ENCODE results near the gene S100A12. TPM values are rescaled to one million over a fixed set of nuclear protein-coding genes. Genes with fewer than 3 reads are reported as not detected.

Gene S100A12
- total and polyA plus RNA-seq, 9 of the 15 experiments (the other 6 are each of a cell fraction or from before 2014, with no cell fraction given), result not detected

DNA sequence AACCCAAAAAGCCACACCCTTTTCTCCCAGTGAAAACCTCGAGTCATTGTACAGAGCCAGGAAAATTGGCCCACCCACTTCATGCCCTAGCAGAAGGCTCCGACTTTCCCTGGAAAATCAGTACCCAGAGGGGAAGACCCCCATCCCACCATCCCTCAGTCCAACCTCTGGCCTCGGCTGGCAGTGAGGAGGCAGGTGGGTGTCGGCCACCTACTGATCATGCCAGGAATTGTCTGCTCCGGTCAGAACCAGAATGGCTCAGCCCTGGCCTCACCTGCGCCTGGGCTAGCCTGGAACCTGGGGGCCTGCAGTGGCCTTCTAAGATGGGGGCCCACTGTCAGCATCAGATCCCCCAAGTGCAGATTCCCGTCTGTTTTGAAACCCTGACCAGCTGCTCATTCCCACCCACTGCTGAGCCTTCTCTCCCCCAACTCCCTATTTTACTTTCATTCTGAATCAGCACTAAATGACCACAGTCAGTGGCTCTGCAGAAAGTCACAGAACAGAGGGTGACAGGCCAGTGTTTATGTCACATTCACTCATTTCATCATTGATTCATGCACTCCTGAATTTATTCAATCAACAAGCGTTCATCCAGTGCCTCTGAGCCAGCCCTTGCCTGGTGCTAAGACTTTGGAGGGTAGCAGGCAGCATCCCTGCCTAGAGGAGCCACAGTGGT lies 20.8 kb downstream of the S100A12 start:
- CTCF ChIA-PET (ENCODE audit: low intra/inter-chr PET ratio), result interaction anchor here (0.6 to 3.1 kb wide), 6 partner anchors 45 to 632 kb away, joined by 3 to 48 read pairs (median 8); partner anchors contain the start of gene RAB13
- POLR2A ChIA-PET, result interaction anchor here (0.6 kb wide), 1 partner anchor 273 kb away, joined by 3 read pairs; the partner anchor contains the start of gene S100A13
- Histone ChIP-seq H3K4me3 (no peak overlapping the region), H3K9me1 (ENCODE audit: control insufficient read depth, insufficient read depth, low read length) (no peaks in the 10 kb centered on the region), H3K27me3 (ENCODE audit: control insufficient read depth in 2 of 2, insufficient read depth in 2 of 2, low read length in 2 of 2) (peaks cover 4 to 40% of the 10 kb centered on the region in 2 experiments; a peak in 4 of 5 replicates), H3K9me3 (replicated peaks; ENCODE audit: control insufficient read depth, insufficient read depth, low read depth, low read length) (no peaks in the 10 kb centered on the region), H3K4me1 (replicated peaks in 1 of 2; ENCODE audit: control insufficient read depth in 2 of 2, insufficient read depth in 2 of 2, low read length in 2 of 2) (peaks cover 0 to 3% of the 10 kb centered on the region in 2 experiments; a peak in 1 of 5 replicates), H3K79me2 (ENCODE audit: control insufficient read depth, insufficient read depth, low read length) (no peaks in the 10 kb centered on the region), H3K36me3 (ENCODE audit: control insufficient read depth, insufficient read depth, low read length) (no peaks in the 10 kb centered on the region), H3K9ac (ENCODE audit: insufficient read depth in 1 of 2, low read depth in 2 of 2, low read length in 2 of 2) (no peak overlapping the region), H3K4me2 (ENCODE audit: insufficient read depth, low read length) (no peak overlapping the region), H3K27ac (ENCODE audit: extremely low read depth, low read depth, low read length) (no peak overlapping the region), H2AFZ (ENCODE audit: low read depth, low read length) (no peak overlapping the region), H4K20me1 (replicated peaks; ENCODE audit: control insufficient read depth, insufficient read depth, low read length) (peaks cover 3% of the 10 kb centered on the region; the same call in 1 of the 2 replicates)
- ATAC-seq (no peak), DNase-seq (ENCODE audit: extremely low read depth in 1 of 4, low spot score in 3 of 4) (no peak), FAIRE-seq (no peak)
- no TSS peak for BruUV-seq (replicated peaks)
- WGBS (ENCODE audit: insufficient coverage, low coverage, missing lambda C conversion rate), result 2% methylated on average over 7 of the region's 8 CpGs
- in situ Hi-C loops (cut with MboI) (loop anchor here (5.0 to 10.0 kb wide), 2 partner anchors 153 to 400 kb away; no protein-coding TSS in a partner anchor), intact Hi-C loops (cut with micrococcal nuclease) (loop anchor here (1.0 to 10.0 kb wide), 4 partner anchors 46 to 630 kb away; partner anchors contain the start of gene RAB13)
- TF ChIP-seq ZC3H4 (CRISPR knock-in tag; IDR thresholded peaks at IDR 0.05; ENCODE audit: borderline replicate concordance) (no peak), COPS2 (conservative IDR thresholded peaks at IDR 0.05) (no peak), OTX1 (CRISPR knock-in tag; IDR thresholded peaks at IDR 0.05) (no peak), ZNF668 (CRISPR knock-in tag; IDR thresholded peaks at IDR 0.05) (no peak), ZNF507 (tag; conservative IDR thresholded peaks at IDR 0.05) (no peak), RFX1 (IDR thresholded peaks at IDR 0.05) (no peak), ZNF133 (CRISPR knock-in tag; IDR thresholded peaks at IDR 0.05) (no peak)
- TF ChIP-seq, protein P1, sequence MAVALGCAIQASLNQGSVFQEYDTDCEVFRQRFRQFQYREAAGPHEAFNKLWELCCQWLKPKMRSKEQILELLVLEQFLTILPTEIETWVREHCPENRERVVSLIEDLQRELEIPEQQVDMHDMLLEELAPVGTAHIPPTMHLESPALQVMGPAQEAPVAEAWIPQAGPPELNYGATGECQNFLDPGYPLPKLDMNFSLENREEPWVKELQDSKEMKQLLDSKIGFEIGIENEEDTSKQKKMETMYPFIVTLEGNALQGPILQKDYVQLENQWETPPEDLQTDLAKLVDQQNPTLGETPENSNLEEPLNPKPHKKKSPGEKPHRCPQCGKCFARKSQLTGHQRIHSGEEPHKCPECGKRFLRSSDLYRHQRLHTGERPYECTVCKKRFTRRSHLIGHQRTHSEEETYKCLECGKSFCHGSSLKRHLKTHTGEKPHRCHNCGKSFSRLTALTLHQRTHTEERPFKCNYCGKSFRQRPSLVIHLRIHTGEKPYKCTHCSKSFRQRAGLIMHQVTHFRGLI (CRISPR knock-in tag; IDR thresholded peaks at IDR 0.05), result no peak
- TF ChIP-seq, protein P2, sequence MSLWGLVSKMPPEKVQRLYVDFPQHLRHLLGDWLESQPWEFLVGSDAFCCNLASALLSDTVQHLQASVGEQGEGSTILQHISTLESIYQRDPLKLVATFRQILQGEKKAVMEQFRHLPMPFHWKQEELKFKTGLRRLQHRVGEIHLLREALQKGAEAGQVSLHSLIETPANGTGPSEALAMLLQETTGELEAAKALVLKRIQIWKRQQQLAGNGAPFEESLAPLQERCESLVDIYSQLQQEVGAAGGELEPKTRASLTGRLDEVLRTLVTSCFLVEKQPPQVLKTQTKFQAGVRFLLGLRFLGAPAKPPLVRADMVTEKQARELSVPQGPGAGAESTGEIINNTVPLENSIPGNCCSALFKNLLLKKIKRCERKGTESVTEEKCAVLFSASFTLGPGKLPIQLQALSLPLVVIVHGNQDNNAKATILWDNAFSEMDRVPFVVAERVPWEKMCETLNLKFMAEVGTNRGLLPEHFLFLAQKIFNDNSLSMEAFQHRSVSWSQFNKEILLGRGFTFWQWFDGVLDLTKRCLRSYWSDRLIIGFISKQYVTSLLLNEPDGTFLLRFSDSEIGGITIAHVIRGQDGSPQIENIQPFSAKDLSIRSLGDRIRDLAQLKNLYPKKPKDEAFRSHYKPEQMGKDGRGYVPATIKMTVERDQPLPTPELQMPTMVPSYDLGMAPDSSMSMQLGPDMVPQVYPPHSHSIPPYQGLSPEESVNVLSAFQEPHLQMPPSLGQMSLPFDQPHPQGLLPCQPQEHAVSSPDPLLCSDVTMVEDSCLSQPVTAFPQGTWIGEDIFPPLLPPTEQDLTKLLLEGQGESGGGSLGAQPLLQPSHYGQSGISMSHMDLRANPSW (CRISPR knock-in tag; IDR thresholded peaks at IDR 0.05), result no peak
- TF ChIP-seq, protein P3, sequence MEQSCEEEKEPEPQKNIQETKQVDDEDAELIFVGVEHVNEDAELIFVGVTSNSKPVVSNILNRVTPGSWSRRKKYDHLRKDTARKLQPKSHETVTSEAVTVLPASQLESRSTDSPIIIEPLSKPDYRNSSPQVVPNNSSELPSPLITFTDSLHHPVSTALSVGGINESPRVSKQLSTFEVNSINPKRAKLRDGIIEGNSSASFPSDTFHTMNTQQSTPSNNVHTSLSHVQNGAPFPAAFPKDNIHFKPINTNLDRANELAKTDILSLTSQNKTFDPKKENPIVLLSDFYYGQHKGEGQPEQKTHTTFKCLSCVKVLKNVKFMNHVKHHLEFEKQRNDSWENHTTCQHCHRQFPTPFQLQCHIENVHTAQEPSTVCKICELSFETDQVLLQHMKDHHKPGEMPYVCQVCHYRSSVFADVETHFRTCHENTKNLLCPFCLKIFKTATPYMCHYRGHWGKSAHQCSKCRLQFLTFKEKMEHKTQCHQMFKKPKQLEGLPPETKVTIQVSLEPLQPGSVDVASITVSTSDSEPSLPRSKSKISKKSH (CRISPR knock-in tag; IDR thresholded peaks at IDR 0.05), result no peak
- TF ChIP-seq, protein P4, sequence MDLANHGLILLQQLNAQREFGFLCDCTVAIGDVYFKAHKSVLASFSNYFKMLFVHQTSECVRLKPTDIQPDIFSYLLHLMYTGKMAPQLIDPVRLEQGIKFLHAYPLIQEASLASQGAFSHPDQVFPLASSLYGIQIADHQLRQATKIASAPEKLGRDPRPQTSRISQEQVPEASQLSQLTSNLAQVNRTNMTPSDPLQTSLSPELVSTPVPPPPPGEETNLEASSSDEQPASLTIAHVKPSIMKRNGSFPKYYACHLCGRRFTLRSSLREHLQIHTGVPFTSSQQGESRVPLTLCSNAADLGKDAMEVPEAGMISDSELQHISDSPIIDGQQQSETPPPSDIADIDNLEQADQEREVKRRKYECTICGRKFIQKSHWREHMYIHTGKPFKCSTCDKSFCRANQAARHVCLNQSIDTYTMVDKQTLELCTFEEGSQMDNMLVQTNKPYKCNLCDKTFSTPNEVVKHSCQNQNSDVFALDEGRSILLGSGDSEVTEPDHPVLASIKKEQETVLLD (IDR thresholded peaks at IDR 0.05), result no peak
